ENCODE data around the gene UPF1.
"Not testable (repeated sequence)": the region's sequence is repeated elsewhere in the genome, so short reads cannot be mapped to it uniquely, and the experiment has no call there.

The UPF1 gene

GRCh38 chr19:18896421-18896841, 64.7 kb downstream of the UPF1 start:
- Histone ChIP-seq H3K27me3 (ENCODE audit: control insufficient read depth, insufficient read depth, low read length) (peaks cover 18% of the 10 kb centered on the region), H3K36me3 (ENCODE audit: control insufficient read depth, insufficient read depth, low read length) (peaks cover 26% of the 10 kb centered on the region), H3K9ac (ENCODE audit: low read length) (no peak overlapping the region), H3K4me1 (ENCODE audit: control insufficient read depth, insufficient read depth, low read length) (peaks cover 4% of the 10 kb centered on the region; the same call in 1 of the 2 replicates), H3K27ac (ENCODE audit: low read depth, low read length) (no peak overlapping the region), H3K9me3 (ENCODE audit: control insufficient read depth, insufficient read depth, low read depth, low read length) (no peaks in the 10 kb centered on the region), H3K4me3 (ENCODE audit: low read depth, low read length) (peak overlapping the region; percentile 41)

- H3K4me1 ChIP-seq (ENCODE audit: control insufficient read depth, insufficient read depth, low read length) = peaks cover 4% of the 10 kb centered on the region; the same call in 1 of the 2 replicates
- H3K9ac ChIP-seq (ENCODE audit: low read length) = no peak overlapping the region
- H3K9me3 ChIP-seq (ENCODE audit: control insufficient read depth, insufficient read depth, low read depth, low read length) = no peaks in the 10 kb centered on the region
- H3K36me3 ChIP-seq (ENCODE audit: control insufficient read depth, insufficient read depth, low read length) = peaks cover 30% of the 10 kb centered on the region
- no peak overlapping the region for H3K27ac ChIP-seq (ENCODE audit: low read depth, low read length)
- peaks cover 18% of the 10 kb centered on the region for H3K27me3 ChIP-seq (ENCODE audit: control insufficient read depth, insufficient read depth, low read length)
- H3K4me3 ChIP-seq (ENCODE audit: low read depth, low read length) = no peak overlapping the region
Observed at GRCh38 chr19:18897094-18898029, 65.6 kb downstream of the UPF1 start.

GRCh38 chr19:18898081-18898606, 66.4 kb downstream of the UPF1 start:
- Histone ChIP-seq H3K9me3 (ENCODE audit: control insufficient read depth, insufficient read depth, low read depth, low read length) (no peaks in the 10 kb centered on the region), H3K4me3 (ENCODE audit: low read depth, low read length) (no peak overlapping the region), H3K27ac (ENCODE audit: low read depth, low read length) (no peak overlapping the region), H3K27me3 (ENCODE audit: control insufficient read depth, insufficient read depth, low read length) (peaks cover 18% of the 10 kb centered on the region), H3K9ac (ENCODE audit: low read length) (no peak overlapping the region), H3K4me1 (ENCODE audit: control insufficient read depth, insufficient read depth, low read length) (peaks cover 4% of the 10 kb centered on the region; the same call in 1 of the 2 replicates), H3K36me3 (ENCODE audit: control insufficient read depth, insufficient read depth, low read length) (peaks cover 35% of the 10 kb centered on the region)

- H3K9ac ChIP-seq (ENCODE audit: low read length) = no peak overlapping the region
- H3K36me3 ChIP-seq (ENCODE audit: control insufficient read depth, insufficient read depth, low read length) = peaks cover 38% of the 10 kb centered on the region
- peaks cover 4% of the 10 kb centered on the region; the same call in 1 of the 2 replicates for H3K4me1 ChIP-seq (ENCODE audit: control insufficient read depth, insufficient read depth, low read length)
- no peak overlapping the region for H3K4me3 ChIP-seq (ENCODE audit: low read depth, low read length)
- peaks cover 18% of the 10 kb centered on the region for H3K27me3 ChIP-seq (ENCODE audit: control insufficient read depth, insufficient read depth, low read length)
- H3K27ac ChIP-seq (ENCODE audit: low read depth, low read length) = no peak overlapping the region
- H3K9me3 ChIP-seq (ENCODE audit: control insufficient read depth, insufficient read depth, low read depth, low read length) = no peaks in the 10 kb centered on the region
Observed at GRCh38 chr19:18898607-18899408, 67.0 kb downstream of the UPF1 start.

GRCh38 chr19:18899624-18900560, 68.1 kb downstream of the UPF1 start:
- H3K4me1 ChIP-seq (ENCODE audit: control insufficient read depth, insufficient read depth, low read length) = no peaks in the 10 kb centered on the region

GRCh38 chr19:18900700-18901481, 69.1 kb downstream of the UPF1 start:
- Histone ChIP-seq H3K4me3 (ENCODE audit: low read depth, low read length) (no peak overlapping the region), H3K27me3 (ENCODE audit: control insufficient read depth, insufficient read depth, low read length) (peaks cover 10% of the 10 kb centered on the region), H3K27ac (ENCODE audit: low read depth, low read length) (no peak overlapping the region), H3K9me3 (ENCODE audit: control insufficient read depth, insufficient read depth, low read depth, low read length) (no peaks in the 10 kb centered on the region), H3K36me3 (ENCODE audit: control insufficient read depth, insufficient read depth, low read length) (peaks cover 57% of the 10 kb centered on the region), H3K9ac (ENCODE audit: low read length) (no peak overlapping the region), H3K4me1 (ENCODE audit: control insufficient read depth, insufficient read depth, low read length) (no peaks in the 10 kb centered on the region)

More at GRCh38 chr19:18899624-18900560, 68.1 kb downstream of the UPF1 start:
- H3K9me3 ChIP-seq (ENCODE audit: control insufficient read depth, insufficient read depth, low read depth, low read length) = no peaks in the 10 kb centered on the region
- H3K27ac ChIP-seq (ENCODE audit: low read depth, low read length) = no peak overlapping the region
- no peak overlapping the region for H3K9ac ChIP-seq (ENCODE audit: low read length)
- H3K36me3 ChIP-seq (ENCODE audit: control insufficient read depth, insufficient read depth, low read length) = peaks cover 47% of the 10 kb centered on the region
- no peak overlapping the region for H3K4me3 ChIP-seq (ENCODE audit: low read depth, low read length)
- peaks cover 10% of the 10 kb centered on the region for H3K27me3 ChIP-seq (ENCODE audit: control insufficient read depth, insufficient read depth, low read length)

- no peaks in the 10 kb centered on the region for H3K4me1 ChIP-seq (ENCODE audit: control insufficient read depth, insufficient read depth, low read length)
- H3K27me3 ChIP-seq (ENCODE audit: control insufficient read depth, insufficient read depth, low read length) = peaks cover 8% of the 10 kb centered on the region
- peaks cover 63% of the 10 kb centered on the region for H3K36me3 ChIP-seq (ENCODE audit: control insufficient read depth, insufficient read depth, low read length)
- H3K4me3 ChIP-seq (ENCODE audit: low read depth, low read length) = no peak overlapping the region
- H3K9me3 ChIP-seq (ENCODE audit: control insufficient read depth, insufficient read depth, low read depth, low read length) = no peaks in the 10 kb centered on the region
- no peak overlapping the region for H3K9ac ChIP-seq (ENCODE audit: low read length)
- no peak overlapping the region for H3K27ac ChIP-seq (ENCODE audit: low read depth, low read length)
Observed at GRCh38 chr19:18901491-18901890, 69.7 kb downstream of the UPF1 start.

- not testable (repeated sequence) for H3K27me3 ChIP-seq (ENCODE audit: control insufficient read depth, insufficient read depth, low read length); H3K9me3 ChIP-seq (ENCODE audit: control insufficient read depth, insufficient read depth, low read depth, low read length); H3K9ac ChIP-seq (ENCODE audit: low read length); H3K4me3 ChIP-seq (ENCODE audit: low read depth, low read length); H3K4me1 ChIP-seq (ENCODE audit: control insufficient read depth, insufficient read depth, low read length); H3K27ac ChIP-seq (ENCODE audit: low read depth, low read length)
- H3K36me3 ChIP-seq (ENCODE audit: control insufficient read depth, insufficient read depth, low read length) = peaks cover 73% of the 10 kb centered on the region
Observed at GRCh38 chr19:18902519-18902918, 70.8 kb downstream of the UPF1 start.

- Histone ChIP-seq H3K4me1 (ENCODE audit: control insufficient read depth, insufficient read depth, low read length) (no peaks in the 10 kb centered on the region), H3K9ac (ENCODE audit: low read length) (no peak overlapping the region), H3K4me3 (ENCODE audit: low read depth, low read length) (no peak overlapping the region), H3K27me3 (ENCODE audit: control insufficient read depth, insufficient read depth, low read length) (no peaks in the 10 kb centered on the region), H3K36me3 (ENCODE audit: control insufficient read depth, insufficient read depth, low read length) (peaks cover 80% of the 10 kb centered on the region), H3K9me3 (ENCODE audit: control insufficient read depth, insufficient read depth, low read depth, low read length) (no peaks in the 10 kb centered on the region), H3K27ac (ENCODE audit: low read depth, low read length) (no peak overlapping the region)
Observed at GRCh38 chr19:18903156-18904037, 71.6 kb downstream of the UPF1 start.

All from HUES6 (cell line).